SK-N-SH treated with all-trans-retinoic acid at 6 μM for 48 hours (cell line): ENCODE results near the gene UST.

Source experiments
- PATZ1 ChIP-seq: fragments of 250-450 bp; sonication (Bioruptor Pico); IDR thresholded peaks from 2 replicates; pipeline ENCODE4 v1.8.0; 2020; ENCODE audit warnings: mild to moderate bottlenecking, moderate library complexity, borderline replicate concordance
- TOX ChIP-seq: fragments of 250-450 bp; sonication (Bioruptor Pico); IDR thresholded peaks from 2 replicates; pipeline ENCODE4 v1.8.0; 2021; ENCODE audit warnings: mild to moderate bottlenecking, moderate library complexity, borderline replicate concordance
- ZNF8 ChIP-seq: fragments of 450-650 bp; formaldehyde crosslinking; IDR thresholded peaks from 2 replicates; pipeline ENCODE4 v1.5.0; 2020; ENCODE audit warnings: mild to moderate bottlenecking, moderate library complexity

DNA sequence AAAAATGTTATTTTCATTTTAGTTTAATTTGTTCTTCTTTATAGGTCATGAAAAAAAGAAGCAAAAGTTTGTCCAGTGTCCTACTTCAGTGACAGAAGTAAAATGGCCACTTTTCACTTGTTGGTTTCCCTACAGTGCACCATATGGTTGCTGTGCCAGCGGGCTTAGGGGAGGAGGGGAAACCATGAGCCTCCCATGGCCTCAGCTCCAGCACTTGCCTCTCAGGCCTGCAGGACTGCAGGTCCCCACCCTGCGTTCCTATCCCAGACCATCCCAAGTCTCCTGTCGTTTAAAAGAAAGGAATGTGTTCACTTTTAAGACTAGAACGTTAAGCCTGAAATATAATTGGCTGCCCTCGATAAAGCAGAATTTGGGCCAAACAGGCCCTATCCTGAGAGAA is 360.7 kb downstream of the UST start:
- no peak for TF ChIP-seq TOX (CRISPR knock-in tag)
- no peak for TF ChIP-seq ZNF8 (CRISPR knock-in tag)
- TF ChIP-seq PATZ1 (CRISPR knock-in tag): no peak
